HG03469 (cell line): ENCODE measurements around the gene TMEM245.
"Not testable (repeated sequence)": the region's sequence is repeated elsewhere in the genome, so short reads cannot be mapped to it uniquely, and the experiment has no call there.

Source experiments
- ATAC-seq: cut with Tn5 transposase; IDR thresholded peaks from one replicate; pipeline ENCODE4 v1.9.1; 2021; ENCODE audit warnings: mild to moderate bottlenecking, moderate library complexity, moderate number of reproducible peaks; ENCODE audit not compliant: unreplicated experiment

Gene TMEM245

DNA sequence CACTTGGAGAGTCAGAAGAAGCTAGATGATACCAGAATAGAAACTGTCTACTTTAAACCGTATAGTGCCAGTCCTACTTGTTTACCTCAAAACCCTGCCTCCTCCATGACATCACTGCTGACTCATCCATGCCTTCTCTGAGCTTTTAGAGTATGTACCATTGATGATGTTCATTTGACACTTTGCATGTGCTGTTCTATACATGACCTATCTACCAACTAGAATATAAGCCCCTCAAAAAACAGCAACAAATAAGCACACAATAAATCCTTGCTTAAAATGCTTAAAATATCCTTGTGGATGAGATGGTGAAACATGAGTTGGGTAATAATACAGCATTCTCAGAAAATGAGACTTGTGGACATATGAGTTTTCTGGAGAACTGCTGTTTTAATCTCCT lies 109.0 kb downstream of the TMEM245 start:
- peak; percentile 33 for ATAC-seq

DNA sequence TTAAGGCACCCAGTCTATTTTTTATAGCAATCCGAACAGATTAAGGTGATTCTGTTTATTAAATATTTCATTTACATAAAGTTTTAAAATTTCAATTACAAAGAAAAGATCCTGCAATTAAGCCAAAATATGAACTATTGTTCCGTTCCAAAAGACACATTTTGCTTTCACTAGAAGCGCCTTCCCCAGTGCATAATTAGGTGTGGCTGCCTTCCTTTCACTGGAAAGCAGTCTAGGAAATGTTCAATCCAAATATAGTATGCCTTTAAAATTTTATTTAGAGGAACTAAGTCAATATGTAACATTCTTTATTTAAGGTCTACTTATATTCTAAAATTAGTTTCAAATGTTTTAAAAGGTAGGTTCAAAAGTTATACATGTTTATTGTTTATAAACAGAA lies 114.1 kb downstream of the TMEM245 start:
- ATAC-seq, result no peak

DNA sequence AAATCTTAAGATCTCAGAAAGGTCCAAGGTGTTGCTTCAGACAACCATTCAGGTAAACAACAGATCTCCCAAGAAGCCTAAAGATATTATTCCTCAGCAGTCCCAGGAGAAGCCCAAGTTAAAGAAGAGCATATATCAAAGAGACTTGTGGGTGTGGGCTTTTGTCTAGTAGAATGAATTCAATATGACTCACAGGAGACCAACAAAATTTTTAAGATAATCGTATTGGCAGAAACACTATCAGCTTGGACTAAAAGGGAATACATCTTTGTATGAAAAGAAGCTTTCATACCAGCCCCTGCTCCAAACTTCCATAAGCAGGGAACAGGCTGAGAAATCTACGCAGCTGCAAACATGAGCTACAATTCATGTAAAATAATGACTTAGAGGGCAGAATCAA lies 116.6 kb downstream of the TMEM245 start:
- ATAC-seq, result no peak

DNA sequence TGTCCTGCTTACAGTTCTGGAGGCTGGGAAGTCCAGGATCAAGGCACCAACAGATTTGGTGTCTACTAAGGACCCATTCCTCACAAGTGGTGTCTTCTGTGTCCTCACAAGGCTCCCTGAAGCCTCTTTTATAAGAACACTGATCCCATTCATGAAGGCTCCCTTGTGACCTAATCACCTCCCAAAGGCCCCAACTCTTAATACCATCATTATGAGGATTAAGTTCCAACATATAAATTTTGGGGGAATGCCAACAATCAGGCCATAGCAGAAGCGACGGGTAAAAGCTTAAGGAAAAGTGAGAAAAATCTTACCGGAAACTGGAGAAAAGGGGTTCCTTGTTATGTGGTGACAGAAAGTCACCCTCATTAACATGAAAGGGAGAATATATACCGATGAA lies 117.6 kb downstream of the TMEM245 start:
- no peak for ATAC-seq

DNA sequence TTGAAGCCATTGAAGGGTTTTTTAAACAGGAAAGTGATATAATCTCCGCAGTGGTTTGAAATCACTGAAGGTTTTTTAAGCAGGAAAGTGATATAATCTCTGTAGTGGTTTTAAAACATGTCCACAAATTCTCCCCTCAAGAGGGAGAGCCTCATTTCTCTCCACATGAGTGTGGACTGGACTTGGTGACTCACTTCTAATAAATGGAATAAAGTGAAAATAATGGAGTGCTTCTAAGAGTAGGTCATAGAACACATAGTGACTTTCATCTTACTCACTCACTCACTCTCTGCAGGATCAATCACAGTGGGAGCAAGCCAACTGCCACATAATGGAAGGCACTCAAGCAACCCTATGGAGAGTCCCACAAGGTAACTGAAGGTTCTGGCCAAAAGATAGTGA lies 118.5 kb downstream of the TMEM245 start:
- ATAC-seq, result no peak

DNA sequence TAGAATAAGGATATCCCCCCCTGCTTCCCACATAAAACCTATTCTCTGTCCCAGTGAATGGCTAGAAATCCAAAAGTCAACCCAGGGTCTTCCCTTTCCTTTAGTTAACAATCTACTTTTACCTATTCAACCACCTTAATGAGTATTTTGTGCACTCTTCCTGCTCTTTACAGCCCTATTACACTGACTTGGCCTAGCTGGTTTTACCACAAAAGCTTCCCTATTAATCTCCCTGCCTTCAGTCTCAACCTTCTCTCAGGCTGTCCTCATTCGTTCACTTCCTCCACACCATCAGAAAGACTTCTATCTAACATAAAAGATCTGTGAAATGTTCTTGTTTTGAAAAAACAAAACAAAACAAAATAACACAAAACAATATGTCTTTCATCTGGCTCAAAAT lies 122.6 kb downstream of the TMEM245 start:
- no peak for ATAC-seq

DNA sequence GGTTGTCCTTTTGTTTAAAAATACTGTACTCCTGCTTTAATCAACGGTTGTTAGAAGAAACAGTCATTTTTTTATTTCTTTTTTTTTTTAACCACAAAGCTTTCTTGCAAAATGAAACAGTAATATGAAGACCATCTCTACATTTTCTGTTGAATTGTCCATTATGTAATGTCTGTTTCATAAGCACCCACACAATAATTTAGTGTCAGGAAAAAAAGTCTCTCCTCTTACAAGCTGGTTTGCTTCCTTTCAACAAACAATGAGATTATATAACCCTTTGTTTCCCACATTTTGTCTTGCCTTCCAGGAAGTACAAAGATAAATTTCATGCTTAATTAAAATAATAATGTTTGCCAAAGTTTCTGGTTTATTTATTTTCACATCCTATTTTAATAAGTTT lies 123.1 kb downstream of the TMEM245 start:
- ATAC-seq, result no peak

DNA sequence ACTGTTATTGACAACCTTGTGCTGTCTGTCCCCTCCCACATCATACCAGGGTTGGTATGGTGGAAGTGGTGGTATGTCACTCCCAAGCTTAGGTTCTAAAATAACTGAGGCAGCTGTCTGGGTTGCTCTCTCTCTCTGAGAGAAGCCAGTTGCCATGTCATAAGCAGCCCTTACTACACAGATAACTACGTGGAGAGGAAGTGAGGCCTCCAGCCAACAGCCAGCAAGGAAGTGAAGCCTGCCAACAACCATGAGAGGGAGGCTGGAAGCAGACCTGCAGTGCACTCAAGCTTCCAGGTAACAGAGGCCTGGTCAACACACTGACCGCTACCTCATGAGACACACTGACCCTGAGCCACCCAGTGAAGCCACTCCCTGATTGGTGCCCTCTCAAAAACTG lies 125.1 kb downstream of the TMEM245 start:
- peak; percentile 78 for ATAC-seq

DNA sequence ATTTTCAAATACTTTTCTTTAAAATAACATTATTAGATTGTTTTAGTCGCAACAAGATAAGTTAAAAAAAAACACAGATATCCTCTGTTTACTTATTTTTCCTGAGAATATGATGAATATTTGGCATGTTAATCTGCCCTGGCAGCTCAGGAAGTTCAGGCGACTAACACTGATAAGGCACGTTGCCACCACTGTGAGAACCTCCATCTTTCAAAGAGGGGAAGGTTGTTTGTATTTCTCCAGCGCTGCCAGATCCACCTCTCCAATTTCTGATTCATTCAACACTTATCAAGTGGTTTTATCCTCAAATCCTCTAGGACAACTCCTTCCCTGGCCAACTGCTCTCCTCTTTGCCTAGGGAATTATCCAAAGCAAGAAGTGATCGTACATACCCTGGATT lies 128.3 kb downstream of the TMEM245 start:
- ATAC-seq, result no peak

DNA sequence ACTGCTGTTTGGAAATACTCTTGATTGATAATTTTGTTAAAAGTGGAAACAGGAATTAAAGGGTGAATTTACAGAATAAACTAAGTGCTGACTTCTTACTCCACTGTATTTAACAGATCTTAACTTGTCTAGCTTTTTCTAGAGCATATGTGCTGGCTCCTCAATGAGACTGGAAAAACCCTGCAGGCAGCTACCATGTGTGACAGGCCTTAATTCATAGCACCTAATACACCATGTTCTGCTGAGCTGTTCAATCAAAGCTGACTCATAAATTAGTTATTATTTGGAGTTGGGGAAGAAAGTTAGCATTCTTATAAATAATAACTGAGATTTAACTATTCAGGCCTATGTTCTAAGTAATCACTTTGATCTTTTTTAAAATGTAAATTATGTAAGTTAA lies 135.9 kb downstream of the TMEM245 start:
- no peak for ATAC-seq

DNA sequence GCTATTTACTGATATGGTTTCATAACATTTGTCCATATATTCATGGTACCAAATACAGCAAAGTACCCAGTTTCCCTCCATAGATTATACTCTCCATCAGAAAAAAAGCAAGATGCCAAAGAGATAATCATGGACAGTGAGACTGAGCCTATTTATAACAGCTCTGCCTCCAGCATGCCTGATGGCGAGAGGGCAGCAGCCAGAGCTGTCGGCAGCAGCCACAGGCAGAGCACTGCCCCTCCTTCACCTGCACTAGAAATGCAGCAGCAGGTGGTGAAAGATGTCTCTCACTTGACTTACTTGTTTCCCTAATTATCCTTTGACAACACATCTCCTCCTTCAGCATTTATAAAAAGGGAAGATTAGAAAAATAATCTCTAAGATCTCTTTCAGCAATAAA lies 138.9 kb downstream of the TMEM245 start:
- ATAC-seq, result no peak

DNA sequence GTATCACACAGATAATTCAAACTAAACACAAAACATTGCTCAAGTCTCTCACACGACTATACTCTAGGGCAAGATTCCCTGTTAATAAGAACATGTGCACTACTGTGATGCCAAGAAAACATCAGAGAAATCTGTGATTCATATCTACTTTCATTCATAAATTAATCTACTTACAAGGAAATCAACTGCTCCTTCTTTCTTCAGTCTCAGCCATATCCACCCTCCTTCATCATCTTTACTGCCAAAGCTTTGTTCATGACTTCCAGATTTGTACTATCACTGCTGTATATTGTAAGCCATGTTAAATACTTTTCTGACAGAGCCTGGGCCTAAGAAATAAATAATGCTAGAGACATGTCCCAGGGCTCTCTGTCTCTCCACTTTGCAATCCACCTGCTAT lies 141.5 kb downstream of the TMEM245 start:
- ATAC-seq, result no peak

DNA sequence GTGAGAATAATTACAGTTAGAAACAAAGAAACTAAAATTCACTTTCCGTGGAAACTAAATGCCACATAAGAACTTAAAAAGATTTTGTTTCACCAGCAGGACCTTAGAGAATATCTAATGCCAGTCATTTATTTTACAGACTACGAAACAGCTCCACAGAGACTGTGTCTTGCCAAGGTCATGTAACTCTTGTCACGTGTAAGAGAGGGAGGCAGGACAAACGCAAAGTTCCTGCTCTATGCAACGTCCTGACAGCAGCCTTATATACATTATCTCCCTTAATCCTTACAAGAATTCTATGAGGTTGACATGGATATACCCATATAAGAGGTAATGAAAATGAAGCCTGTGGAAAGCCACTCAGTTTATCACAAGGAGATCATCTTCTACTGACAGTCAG lies 145.9 kb downstream of the TMEM245 start:
- no peak for ATAC-seq

DNA sequence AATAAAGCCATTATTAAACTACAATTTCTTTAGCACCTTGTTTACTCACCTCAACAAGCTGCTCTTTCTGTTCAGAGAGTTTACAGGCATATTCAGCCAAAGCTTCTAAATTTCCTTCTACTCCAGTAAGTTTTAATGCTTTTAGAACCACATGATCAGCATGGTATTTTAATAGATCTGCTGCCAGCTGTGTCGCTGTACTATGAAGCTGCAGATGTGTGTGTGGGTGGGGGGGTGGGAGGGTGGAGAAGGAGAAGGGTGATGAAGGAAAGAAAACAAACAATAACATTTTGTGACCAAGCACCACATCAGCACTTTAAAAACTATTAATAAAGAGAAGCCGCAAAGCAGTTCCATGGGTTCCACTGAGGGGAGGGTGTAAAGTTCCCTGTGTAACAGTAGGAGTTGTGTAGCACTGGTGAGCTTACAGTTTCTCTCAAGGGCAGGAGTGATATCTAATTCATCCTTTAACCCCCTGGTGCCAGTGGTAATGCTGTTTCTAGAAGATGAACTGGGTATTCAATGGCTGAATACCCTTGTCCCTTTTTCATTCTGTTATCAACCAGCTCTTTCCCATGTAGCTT lies 147.0 kb downstream of the TMEM245 start:
- no peak for ATAC-seq

DNA sequence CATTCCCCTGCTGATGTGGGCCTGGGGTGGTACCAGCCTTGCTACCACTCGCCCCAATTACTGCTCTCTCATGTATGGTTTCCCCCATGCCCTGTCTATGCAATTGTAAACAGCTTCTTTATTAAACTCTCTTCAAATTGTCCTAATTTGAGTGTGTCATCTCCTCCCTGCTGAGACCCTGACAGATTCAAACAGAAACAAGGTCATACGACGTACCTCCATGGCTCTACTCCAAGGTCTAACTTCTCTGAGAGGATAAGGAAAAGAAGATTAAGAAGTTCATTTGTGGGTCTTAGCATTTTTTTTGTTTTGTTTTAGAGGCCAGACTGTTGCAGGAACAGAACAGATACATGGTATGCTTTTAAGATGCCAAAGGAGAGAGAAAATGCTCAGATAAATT lies 147.6 kb downstream of the TMEM245 start:
- ATAC-seq, result no peak

DNA sequence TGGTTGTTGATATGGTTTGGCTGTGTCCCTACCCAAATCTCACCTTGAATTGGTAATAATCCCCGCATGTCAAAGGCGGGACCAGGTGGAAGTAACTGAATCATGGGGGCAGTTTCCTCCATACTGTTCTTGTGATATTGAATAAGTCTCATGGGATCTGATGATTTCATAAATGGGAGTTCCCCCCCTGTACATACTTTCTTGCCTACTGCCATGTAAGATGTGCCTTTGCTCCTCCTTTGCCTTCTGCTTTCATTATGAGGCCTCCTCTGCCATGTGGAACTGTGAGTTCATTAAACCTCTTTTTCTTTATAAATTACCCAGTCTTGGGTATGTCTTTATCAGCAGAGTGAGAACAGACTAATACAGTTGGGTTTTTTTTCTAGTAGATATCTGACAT lies 148.4 kb downstream of the TMEM245 start:
- ATAC-seq, result not testable (repeated sequence)

DNA sequence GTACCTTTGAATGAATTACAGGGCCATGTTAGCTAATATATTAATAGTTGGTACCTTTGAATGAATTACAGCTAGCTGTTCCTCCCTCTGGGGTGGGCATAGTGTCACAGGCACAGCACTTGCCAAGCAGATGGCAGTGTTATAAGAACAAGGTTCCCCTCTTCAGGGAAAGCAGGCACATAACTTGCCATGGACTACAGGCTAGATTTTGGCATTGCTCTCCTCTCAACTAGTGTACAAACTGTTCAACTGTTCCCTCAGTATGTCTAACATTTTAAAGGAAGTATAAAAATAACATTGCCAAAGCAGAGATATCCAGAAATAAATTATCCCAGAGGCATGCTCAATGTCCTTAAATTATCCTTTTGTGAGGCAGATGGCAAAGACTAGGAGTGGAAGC lies 151.8 kb downstream of the TMEM245 start:
- no peak for ATAC-seq
